Smooth muscle cell (in vitro differentiated cells): ENCODE measurements around the gene PSMB7. TPM values are rescaled to one million over a fixed set of nuclear protein-coding genes. Genes with fewer than 3 reads are reported as not detected.

Experiments used
- DNase-seq: peaks from one replicate; lab custom pipeline; 2025; ENCODE audit not compliant: unreplicated experiment; lab: John Stamatoyannopoulos, UW
- H2AFZ ChIP-seq: fragments of 200-600 bp; sonication (generic); 2 replicates; pipeline ENCODE4 v1.6.0; 2016; ENCODE audit warnings: antibody characterized with exemption, low read depth, mild to moderate bottlenecking
- H3F3A ChIP-seq: fragments of 200-600 bp; sonication (generic); 2 replicates; pipeline ENCODE4 v1.6.0; 2017; ENCODE audit warnings: antibody characterized with exemption, low read depth
- H3K27ac ChIP-seq: fragments of 200-600 bp; sonication (generic); 2 replicates; pipeline ENCODE4 v1.5.1; 2016; ENCODE audit warnings: low read depth, mild to moderate bottlenecking
- H3K27me3 ChIP-seq: fragments of 200-600 bp; sonication (generic); 2 replicates; pipeline ENCODE4 v1.6.1; 2016; ENCODE audit warnings: low read depth, mild to moderate bottlenecking
- H3K36me3 ChIP-seq: fragments of 200-600 bp; sonication (generic); 2 replicates; pipeline ENCODE4 v1.5.1; 2016; ENCODE audit warnings: low read depth
- H3K4me1 ChIP-seq: fragments of 200-600 bp; sonication (generic); 2 replicates; pipeline ENCODE4 v1.5.1; 2016; ENCODE audit warnings: low read depth
- H3K4me2 ChIP-seq: fragments of 200-600 bp; sonication (generic); 2 replicates; pipeline ENCODE4 v1.6.0; 2016; ENCODE audit warnings: mild to moderate bottlenecking
- H3K4me3 ChIP-seq: fragments of 200-600 bp; sonication (generic); 2 replicates; pipeline ENCODE4 v1.5.1; 2016; ENCODE audit warnings: mild to moderate bottlenecking
- H3K79me2 ChIP-seq: fragments of 200-600 bp; sonication (generic); 2 replicates; pipeline ENCODE4 v1.6.0; 2016; ENCODE audit warnings: low read depth, mild to moderate bottlenecking
- H3K9ac ChIP-seq: fragments of 200-600 bp; sonication (generic); 2 replicates; pipeline ENCODE4 v1.6.0; 2016; ENCODE audit warnings: low read depth
- H3K9me3 ChIP-seq: fragments of 200-600 bp; sonication (generic); replicated peaks from 2 replicates; pipeline ENCODE4 v1.5.1; 2016; ENCODE audit warnings: low read depth
- H4K20me1 ChIP-seq: fragments of 200-600 bp; sonication (generic); 2 replicates; pipeline ENCODE4 v1.6.0; 2016; ENCODE audit warnings: low read depth
- WGBS: methylation state at CpG from one replicate; pipeline ENCODE4 v1.1.7; 2016; ENCODE audit warnings: low lambda C conversion rate; 5-methylcytosine and 5-hydroxymethylcytosine counted together
- polyA plus RNA-seq: library from polyadenylated mRNA; unstranded; fragments of >200 nt; fragmentation: Nextera tagmentation; extraction: Ambion mirVana; gene quantifications from 2 replicates; pipeline ENCODE4 v1.2.1, GENCODE V29; 2016
- total RNA-seq: library from RNA; depleted of rRNA; stranded (reverse); fragments of >200 nt; gene quantifications from 2 replicates; pipeline ENCODE4 v1.2.3, GENCODE V29; 2014
- TF ChIP-seq, protein P1 (sequence below): fragments of 200-600 bp; sonication (generic); IDR thresholded peaks from 2 replicates; pipeline ENCODE4 v1.5.1; 2017; ENCODE audit warnings: borderline replicate concordance, mild to moderate bottlenecking, antibody characterized with exemption; ENCODE audit not compliant: insufficient read depth, poor library complexity, severe bottlenecking

Gene PSMB7
- total and polyA plus RNA-seq, 2 experiments from 2014 or later: 246 to 302 TPM

DNA sequence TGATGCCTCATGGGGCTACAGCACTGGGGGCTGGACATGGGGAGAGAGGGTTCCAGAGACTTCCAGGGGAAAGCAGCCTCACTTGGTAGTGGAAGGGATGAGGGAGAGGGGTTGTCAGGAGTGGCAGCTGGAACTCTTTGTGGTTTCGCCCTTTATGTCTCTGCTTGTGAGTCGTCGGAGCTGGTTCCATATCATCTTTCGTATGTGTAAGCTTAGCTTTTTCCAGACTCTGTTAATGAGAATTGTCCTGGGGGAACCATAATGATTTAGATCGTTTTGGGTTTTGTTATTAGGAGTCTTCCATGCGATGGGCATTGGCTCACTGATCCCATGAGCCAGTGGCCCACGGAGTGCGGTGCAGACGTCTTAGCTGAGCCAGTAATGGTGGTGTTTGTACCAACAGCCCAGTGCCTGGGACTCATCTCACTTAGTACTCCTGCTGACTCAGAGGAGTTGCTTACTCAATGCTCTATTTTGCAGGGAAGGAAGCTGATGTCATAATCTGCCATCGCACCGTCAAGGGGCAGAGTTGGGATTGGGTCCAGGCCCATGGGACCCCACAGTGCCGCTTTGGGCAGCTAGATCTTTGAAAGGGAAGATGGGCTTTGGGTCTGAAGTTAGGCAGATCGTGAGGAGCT is 109.0 kb downstream of the PSMB7 start:
- Histone ChIP-seq H3F3A (no peaks in the 10 kb centered on the region), H2AFZ (no peak overlapping the region), H4K20me1 (peaks cover 100% of the 10 kb centered on the region), H3K4me3 (no peak overlapping the region), H3K9ac (no peak overlapping the region), H3K27ac (peak overlapping the region; percentile 63), H3K9me3 (no peaks in the 10 kb centered on the region), H3K4me2 (peak overlapping the region; percentile 0), H3K36me3 (no peaks in the 10 kb centered on the region), H3K79me2 (peaks cover 22% of the 10 kb centered on the region), H3K27me3 (no peaks in the 10 kb centered on the region), H3K4me1 (no peaks in the 10 kb centered on the region)
- TF ChIP-seq, protein P1, sequence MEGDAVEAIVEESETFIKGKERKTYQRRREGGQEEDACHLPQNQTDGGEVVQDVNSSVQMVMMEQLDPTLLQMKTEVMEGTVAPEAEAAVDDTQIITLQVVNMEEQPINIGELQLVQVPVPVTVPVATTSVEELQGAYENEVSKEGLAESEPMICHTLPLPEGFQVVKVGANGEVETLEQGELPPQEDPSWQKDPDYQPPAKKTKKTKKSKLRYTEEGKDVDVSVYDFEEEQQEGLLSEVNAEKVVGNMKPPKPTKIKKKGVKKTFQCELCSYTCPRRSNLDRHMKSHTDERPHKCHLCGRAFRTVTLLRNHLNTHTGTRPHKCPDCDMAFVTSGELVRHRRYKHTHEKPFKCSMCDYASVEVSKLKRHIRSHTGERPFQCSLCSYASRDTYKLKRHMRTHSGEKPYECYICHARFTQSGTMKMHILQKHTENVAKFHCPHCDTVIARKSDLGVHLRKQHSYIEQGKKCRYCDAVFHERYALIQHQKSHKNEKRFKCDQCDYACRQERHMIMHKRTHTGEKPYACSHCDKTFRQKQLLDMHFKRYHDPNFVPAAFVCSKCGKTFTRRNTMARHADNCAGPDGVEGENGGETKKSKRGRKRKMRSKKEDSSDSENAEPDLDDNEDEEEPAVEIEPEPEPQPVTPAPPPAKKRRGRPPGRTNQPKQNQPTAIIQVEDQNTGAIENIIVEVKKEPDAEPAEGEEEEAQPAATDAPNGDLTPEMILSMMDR: no peak
- WGBS: 41% methylated on average over 13 of the region's 13 CpGs
- DNase-seq: no peak

DNA sequence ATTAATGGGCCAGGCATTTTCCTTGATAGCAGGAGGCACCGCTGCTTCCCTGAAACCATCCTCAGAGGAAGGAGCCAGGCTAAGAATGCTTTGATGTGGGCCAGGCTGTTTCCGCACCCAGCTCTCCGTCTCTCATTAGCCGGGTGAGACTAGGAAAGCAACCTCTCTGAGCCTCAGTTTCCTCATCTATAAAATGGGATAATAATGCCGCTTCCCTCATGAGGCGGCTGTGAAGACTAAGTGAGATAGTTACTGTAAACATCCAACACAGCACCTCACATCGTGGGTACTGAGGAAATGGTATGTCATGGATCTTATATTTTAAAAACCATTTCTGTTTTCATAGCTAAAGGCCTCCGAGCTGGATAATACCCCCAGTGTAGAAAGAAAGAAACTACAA is 111.0 kb downstream of the PSMB7 start:
- no peak overlapping the region for H3K9ac ChIP-seq
- WGBS: 88% methylated on average over 8 of the region's 8 CpGs
- DNase-seq: no peak

DNA sequence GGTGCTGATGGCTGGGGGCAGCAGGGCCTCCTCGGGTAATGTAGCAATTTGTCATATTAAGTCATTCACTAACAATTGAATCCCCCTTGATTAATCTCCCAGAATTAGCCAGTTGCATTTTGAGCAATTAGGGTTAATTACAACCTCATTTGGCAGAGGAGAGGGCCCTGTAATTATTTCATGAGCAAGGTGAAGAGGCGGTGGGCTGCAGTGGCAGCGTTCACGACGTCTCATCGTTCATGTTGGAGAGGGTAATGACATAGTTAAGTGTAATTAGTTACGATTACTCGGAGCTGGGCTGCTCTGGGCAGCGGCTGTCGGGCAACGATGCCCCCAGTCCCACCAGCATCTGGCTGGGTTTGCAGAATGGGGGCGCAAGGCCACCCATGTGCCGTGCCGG is 111.5 kb downstream of the PSMB7 start:
- Histone ChIP-seq H3K27ac (no peak overlapping the region), H3K27me3 (no peaks in the 10 kb centered on the region), H3F3A (no peaks in the 10 kb centered on the region), H3K79me2 (peaks cover 35% of the 10 kb centered on the region), H3K4me3 (no peak overlapping the region), H4K20me1 (peaks cover 100% of the 10 kb centered on the region), H3K36me3 (no peaks in the 10 kb centered on the region), H3K9me3 (no peaks in the 10 kb centered on the region), H3K9ac (no peak overlapping the region), H3K4me1 (no peaks in the 10 kb centered on the region), H2AFZ (no peak overlapping the region), H3K4me2 (no peak overlapping the region)
- TF ChIP-seq, protein P1: no peak
- 84% methylated on average over 14 of the region's 14 CpGs for WGBS
- no peak for DNase-seq

More for the DNA sequence above, 111.0 kb downstream of the PSMB7 start:
- H3K36me3 ChIP-seq: no peaks in the 10 kb centered on the region
- no peaks in the 10 kb centered on the region for H3K9me3 ChIP-seq
- no peaks in the 10 kb centered on the region for H3F3A ChIP-seq
- peaks cover 100% of the 10 kb centered on the region for H4K20me1 ChIP-seq
- no peaks in the 10 kb centered on the region for H3K27me3 ChIP-seq
- H2AFZ ChIP-seq: no peak overlapping the region
- H3K4me3 ChIP-seq: no peak overlapping the region
- H3K4me1 ChIP-seq: no peaks in the 10 kb centered on the region
- H3K4me2 ChIP-seq: no peak overlapping the region
- no peak overlapping the region for H3K27ac ChIP-seq
- peaks cover 30% of the 10 kb centered on the region for H3K79me2 ChIP-seq
- TF ChIP-seq, protein P1: no peak

Other genes with a start within 250 kb of the PSMB7 start
- 41.5 and 45.9 TPM in 2 replicates for gene NEK6, start 157.5 kb downstream of the PSMB7 start, total RNA-seq
- gene NEK6, start 157.5 kb downstream of the PSMB7 start, polyA plus RNA-seq: 67.6 and 108 TPM in 2 replicates
- not detected in 2 replicates for gene ADGRD2, start 35.0 kb upstream of the PSMB7 start, total RNA-seq
- not detected in 2 replicates for gene ADGRD2, start 35.0 kb upstream of the PSMB7 start, polyA plus RNA-seq
- gene NR5A1, start 92.0 kb upstream of the PSMB7 start, total RNA-seq: not detected in 2 replicates
- 0.07 TPM in 1 of 2 replicates, not detected in the other for gene NR5A1, start 92.0 kb upstream of the PSMB7 start, polyA plus RNA-seq